AG04450 (cell line): ENCODE data around the gene USP15. TPM values are rescaled to one million over a fixed set of nuclear protein-coding genes. Genes with fewer than 3 reads are reported as not detected.
"Not testable (repeated sequence)": the region's sequence is repeated elsewhere in the genome, so short reads cannot be mapped to it uniquely, and the experiment has no call there.

ENCODE experiments used
- CTCF ChIA-PET: fragments of 300-600, 350-600 bp; formaldehyde crosslinking; extraction: SDS; loops from one replicate; lab custom pipeline; 2022; ENCODE audit warnings: antibody characterized with exemption, inconsistent platforms; lab: Charles Lee
- POLR2A ChIA-PET: fragments of 350-600 bp; formaldehyde crosslinking; extraction: SDS; loops from one replicate; lab custom pipeline; 2021; ENCODE audit warnings: antibody characterized with exemption, inconsistent platforms; lab: Yijun Ruan, JAX
- DNase-seq: peaks from one replicate; pipeline ENCODE4 v3.0.0-alpha.2; 2011; ENCODE audit warnings: low read depth, low spot score
- H3K27ac ChIP-seq: one replicate; pipeline ENCODE4 v1.5.1; 2012; ENCODE audit warnings: low read depth, low read length, control low read depth
- H3K27me3 ChIP-seq: one replicate; pipeline ENCODE4 v1.6.0; 2012; ENCODE audit warnings: low read length; ENCODE audit not compliant: control insufficient read depth, insufficient read depth
- H3K4me3 ChIP-seq: 2 replicates; pipeline ENCODE4 v1.5.1; 2011; ENCODE audit warnings: mild to moderate bottlenecking, low read depth, low read length, control low read depth
- H3K9me3 ChIP-seq: 2 replicates; pipeline ENCODE4 v1.5.1; 2012; ENCODE audit warnings: low read length; ENCODE audit not compliant: control insufficient read depth, insufficient read depth
- CTCF ChIP-seq: IDR thresholded peaks from 2 replicates; pipeline ENCODE4 v1.5.1; 2011; ENCODE audit warnings: low read depth, low read length, control low read depth, inconsistent platforms
- polyA plus RNA-seq: library from polyadenylated mRNA; depleted of rRNA; stranded (reverse); fragments of >200 nt; gene quantifications from 2 replicates; pipeline ENCODE4 v1.2.3, GENCODE V29; 2011

The USP15 gene
- polyA plus RNA-seq, 1 experiment = 64.4 TPM

- POLR2A ChIA-PET = not testable (repeated sequence)
- CTCF ChIA-PET = interaction anchor here (0.6 kb wide), 1 partner anchor 935 kb away, joined by 4 read pairs; no protein-coding TSS in a partner anchor
Measured at GRCh38 chr12:62343304-62344120, 83.3 kb downstream of the USP15 start.

GRCh38 chr12:62344731-62345556, 84.7 kb downstream of the USP15 start:
- H3K4me3 ChIP-seq, H3K27me3 ChIP-seq, H3K9me3 ChIP-seq, CTCF ChIA-PET, DNase-seq, H3K27ac ChIP-seq, POLR2A ChIA-PET: not testable (repeated sequence)

More at GRCh38 chr12:62343304-62344120, 83.3 kb downstream of the USP15 start:
- not testable (repeated sequence) for H3K27me3 ChIP-seq, H3K9me3 ChIP-seq, H3K4me3 ChIP-seq, DNase-seq, H3K27ac ChIP-seq

GRCh38 chr12:62345667-62346066, 85.5 kb downstream of the USP15 start:
- no peak for TF ChIP-seq CTCF
- Histone ChIP-seq H3K27me3 (no peaks in the 10 kb centered on the region), H3K27ac (no peak overlapping the region), H3K9me3 (peaks cover 4% of the 10 kb centered on the region), H3K4me3 (no peak overlapping the region)
- ChIA-PET CTCF (no interaction called here), POLR2A (no interaction called here)
- no peak for DNase-seq

GRCh38 chr12:62346817-62347216, 86.6 kb downstream of the USP15 start:
- Histone ChIP-seq H3K9me3 (peaks cover 4% of the 10 kb centered on the region), H3K27ac (no peak overlapping the region), H3K27me3 (no peaks in the 10 kb centered on the region), H3K4me3 (no peak overlapping the region)
- CTCF ChIA-PET = no interaction called here
- DNase-seq = no peak
- POLR2A ChIA-PET = no interaction called here
- no peak for TF ChIP-seq CTCF

GRCh38 chr12:62347922-62348650, 87.9 kb downstream of the USP15 start:
- TF ChIP-seq CTCF = no peak
- DNase-seq = no peak
- peak overlapping the region; percentile 29 for H3K4me3 ChIP-seq
- CTCF ChIA-PET = no interaction called here
- H3K27ac ChIP-seq = no peak overlapping the region
- POLR2A ChIA-PET = no interaction called here
- H3K9me3 ChIP-seq = peaks cover 4% of the 10 kb centered on the region
- H3K27me3 ChIP-seq = no peaks in the 10 kb centered on the region
